ENCODE data around the gene DGKB. TPM values are rescaled to one million over a fixed set of nuclear protein-coding genes. Genes with fewer than 3 reads are reported as not detected.
"Not testable (repeated sequence)": the region's sequence is repeated elsewhere in the genome, so short reads cannot be mapped to it uniquely, and the experiment has no call there.

Gene DGKB
- total RNA-seq, 4 donors from 2014 or later, result 17.3 to 54.9 (median 26.1) TPM

- Histone ChIP-seq H3K4me1 (no peaks in the 10 kb centered on the region), H3K27me3 (no peaks in the 10 kb centered on the region), H3K27ac (no peak overlapping the region), H3K9me3 (no peaks in the 10 kb centered on the region), H3K4me3 (no peak overlapping the region), H3K36me3 (no peaks in the 10 kb centered on the region)
- 53 to 67% methylated on average over 4 of the region's 4 CpGs for WGBS, 2 donors (ENCODE audit: low coverage in 1 of 2)
- TF ChIP-seq EP300 (IDR thresholded peaks at IDR 0.05), result no peak
- TF ChIP-seq POLR2AphosphoS5 (IDR thresholded peaks at IDR 0.05), result no peak
- TF ChIP-seq CTCF (IDR thresholded peaks at IDR 0.05), result no peak
- no peak for TF ChIP-seq POLR2A (IDR thresholded peaks at IDR 0.05)
- ATAC-seq, result no peak
Measured at GRCh38 chr7:14286036-14286435, 616.5 kb downstream of the DGKB start.

DNA sequence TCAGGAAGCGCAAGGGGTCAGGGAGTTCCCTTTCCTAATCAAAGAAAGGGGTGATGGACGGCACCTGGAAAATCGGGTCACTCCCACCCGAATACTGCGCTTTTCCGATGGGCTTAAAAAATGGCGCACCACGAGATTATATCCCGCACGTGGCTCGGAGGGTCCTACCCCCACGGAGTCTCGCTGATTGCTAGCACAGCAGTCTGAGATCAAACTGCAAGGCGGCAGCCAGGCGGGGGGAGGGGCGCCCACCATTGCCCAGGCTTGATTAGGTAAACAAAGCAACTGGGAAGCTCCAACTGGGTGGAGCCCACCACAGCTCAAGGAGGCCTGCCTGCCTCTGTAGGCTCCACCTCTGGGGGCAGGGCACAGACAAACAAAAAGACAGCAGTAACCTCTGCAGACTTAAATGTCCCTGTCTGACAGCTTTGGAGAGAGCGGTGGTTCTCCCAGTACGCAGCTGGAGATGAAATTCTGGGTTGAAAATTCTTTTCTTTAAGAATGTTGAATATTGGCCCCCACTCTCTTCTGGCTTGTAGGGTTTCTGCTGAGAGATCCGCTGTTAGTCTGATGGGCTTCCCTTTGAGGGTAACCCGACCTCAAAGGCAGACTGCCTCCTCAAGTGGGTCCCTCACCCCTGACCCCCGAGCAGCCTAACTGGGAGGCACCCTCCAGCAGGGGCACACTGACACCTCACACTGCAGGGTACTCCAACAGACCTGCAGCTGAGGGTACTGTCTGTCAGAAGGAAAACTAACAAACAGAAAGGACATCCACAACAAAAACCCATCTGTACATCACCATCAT, 623.3 kb downstream of the DGKB start:
- H3K36me3 ChIP-seq, H3K4me3 ChIP-seq, H3K4me1 ChIP-seq, H3K27ac ChIP-seq, H3K9me3 ChIP-seq, ATAC-seq, H3K27me3 ChIP-seq: not testable (repeated sequence)
- WGBS, 2 donors (ENCODE audit: low coverage in 1 of 2), result 100% methylated on average over 1 of the region's 21 CpGs; no CpG with 5 or more reads in 1 of the 2 donors

DNA sequence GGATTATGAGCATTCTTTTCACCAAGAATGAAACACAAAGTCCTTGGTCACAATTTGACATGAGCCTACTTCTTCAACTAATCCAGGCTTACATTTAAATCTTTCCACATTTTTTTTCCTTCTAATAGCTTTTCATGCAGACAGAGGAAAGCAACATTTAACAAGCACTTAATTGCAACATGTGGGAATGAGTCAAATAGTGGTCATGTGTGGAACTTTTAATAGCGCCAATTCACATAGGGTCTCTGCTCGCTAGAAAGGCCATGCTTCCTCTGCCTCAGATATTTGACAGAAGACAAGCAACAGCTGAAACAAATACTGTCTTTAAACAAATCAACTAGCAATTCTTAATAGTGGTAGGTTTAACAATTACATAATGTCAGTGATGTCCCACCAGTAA, 627.2 kb downstream of the DGKB start:
- TF ChIP-seq EP300 (IDR thresholded peaks at IDR 0.05) (no peak), POLR2AphosphoS5 (IDR thresholded peaks at IDR 0.05) (no peak), CTCF (IDR thresholded peaks at IDR 0.05) (no peak), POLR2A (IDR thresholded peaks at IDR 0.05) (no peak)
- 64 to 71% methylated on average over 2 of the region's 2 CpGs for WGBS, 2 donors (ENCODE audit: low coverage in 1 of 2)
- Histone ChIP-seq H3K27ac (no peak overlapping the region), H3K4me3 (no peak overlapping the region), H3K4me1 (no peaks in the 10 kb centered on the region), H3K9me3 (no peaks in the 10 kb centered on the region), H3K36me3 (no peaks in the 10 kb centered on the region), H3K27me3 (no peaks in the 10 kb centered on the region)
- ATAC-seq, result no peak

DNA sequence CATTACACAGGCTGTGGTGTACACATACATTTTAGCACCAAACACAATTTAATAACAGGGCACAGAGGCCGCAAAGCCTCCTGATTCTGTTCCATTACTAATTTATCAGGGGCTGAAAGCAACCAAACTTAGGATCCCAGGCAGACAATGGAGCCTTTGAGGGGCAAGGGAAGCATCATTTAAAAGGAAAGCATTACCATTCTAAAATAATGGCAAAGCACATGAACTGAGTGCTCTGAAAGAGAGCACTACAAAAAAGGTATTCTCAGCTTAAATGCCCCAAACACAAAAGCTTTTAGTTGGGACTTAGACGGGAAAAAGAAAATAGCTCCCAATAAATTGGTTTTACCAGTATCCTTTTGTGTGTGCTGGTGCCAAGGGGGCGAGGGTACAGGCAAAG, 631.1 kb downstream of the DGKB start:
- H3K36me3 ChIP-seq, result no peaks in the 10 kb centered on the region
- no peaks in the 10 kb centered on the region for H3K4me1 ChIP-seq
- H3K27ac ChIP-seq, result no peak overlapping the region
- no peaks in the 10 kb centered on the region for H3K9me3 ChIP-seq
- TF ChIP-seq CTCF (IDR thresholded peaks at IDR 0.05) (no peak), EP300 (IDR thresholded peaks at IDR 0.05) (no peak), POLR2AphosphoS5 (IDR thresholded peaks at IDR 0.05) (no peak), POLR2A (IDR thresholded peaks at IDR 0.05) (no peak)
- ATAC-seq, result no peak
- H3K4me3 ChIP-seq, result no peak overlapping the region
- no peaks in the 10 kb centered on the region for H3K27me3 ChIP-seq
- 86 to 91% methylated on average over 3 of the region's 3 CpGs for WGBS, 2 donors (ENCODE audit: low coverage in 1 of 2)

- Histone ChIP-seq H3K4me3 (no peak overlapping the region), H3K36me3 (no peaks in the 10 kb centered on the region), H3K4me1 (no peaks in the 10 kb centered on the region), H3K9me3 (no peaks in the 10 kb centered on the region), H3K27ac (no peak overlapping the region), H3K27me3 (no peaks in the 10 kb centered on the region)
- TF ChIP-seq POLR2AphosphoS5 (IDR thresholded peaks at IDR 0.05), result no peak
- TF ChIP-seq CTCF (IDR thresholded peaks at IDR 0.05), result no peak
- no peak for TF ChIP-seq EP300 (IDR thresholded peaks at IDR 0.05)
- TF ChIP-seq POLR2A (IDR thresholded peaks at IDR 0.05), result no peak
- ATAC-seq, result no peak
- WGBS, 2 donors (ENCODE audit: low coverage in 1 of 2), result 81 to 90% methylated on average over 5 of the region's 5 CpGs
Measured at GRCh38 chr7:14270099-14270498, 632.5 kb downstream of the DGKB start.

Measured in gastroesophageal sphincter (tissue), 4 donors.